ENCODE measurements around the gene PIBF1.

- TF ChIP-seq CTCF (IDR thresholded peaks at IDR 0.05) (no peak), POLR2A (IDR thresholded peaks at IDR 0.05) (no peak), EP300 (IDR thresholded peaks at IDR 0.05; ENCODE audit: low read depth) (no peak), POLR2AphosphoS5 (IDR thresholded peaks at IDR 0.05) (no peak)
Measured at GRCh38 chr13:72823081-72823480, 41.1 kb downstream of the PIBF1 start.

Data from transverse colon (tissue), 4 donors.